ENCODE data around the gene KLRF2.
"Not testable (repeated sequence)": the region's sequence is repeated elsewhere in the genome, so short reads cannot be mapped to it uniquely, and the experiment has no call there.

- TF ChIP-seq ZNF362, CTCF, ZNF629 (tag by site-specific recombination; IDR thresholded peaks at IDR 0.05): not testable (repeated sequence)
Observed at GRCh38 chr12:9876120-9876519, 5.2 kb upstream of the KLRF2 start.

Measured in HEK293 (cell line).